Ascending aorta (tissue), 2 donors: ENCODE measurements around the gene CYBB. TPM values are rescaled to one million over a fixed set of nuclear protein-coding genes. Genes with fewer than 3 reads are reported as not detected.

ENCODE experiments used
- DNase-seq, 2 donors: peaks; one replicate each; pipeline ENCODE4 v3.0.0-alpha.2; 2019; ENCODE audit warnings: low spot score in 2 of 2
- H3K27ac ChIP-seq, 2 donors: fragments of 200-600 bp; sonication (generic); one replicate each; pipeline ENCODE4 v1.5.1; 2016 to 2017; ENCODE audit warnings: mild to moderate bottlenecking in 1 of 2
- H3K27me3 ChIP-seq: fragments of 200-600 bp; sonication (generic); one replicate; pipeline ENCODE4 v1.5.1; 2017
- H3K36me3 ChIP-seq, 2 donors: fragments of 200-600 bp; sonication (generic); one replicate each; pipeline ENCODE4 v1.5.1; 2016
- H3K4me1 ChIP-seq, 2 donors: fragments of 200-600 bp; sonication (generic); one replicate each; pipeline ENCODE4 v1.5.1; 2016 to 2017; ENCODE audit warnings: mild to moderate bottlenecking in 1 of 2
- H3K4me3 ChIP-seq, 2 donors: fragments of 200-600 bp; sonication (generic); one replicate each; pipeline ENCODE4 v1.5.1; 2016 to 2017; ENCODE audit warnings: mild to moderate bottlenecking in 1 of 2
- H3K9me3 ChIP-seq, 2 donors: fragments of 200-600 bp; sonication (generic); one replicate each; pipeline ENCODE4 v1.5.1; 2016
- intact Hi-C: fragments of 100-400 bp; cut with DNase I; formaldehyde crosslinking; loops from one replicate; pipeline ENCODE4 v1.15.1; 2023
- total RNA-seq: library from RNA; depleted of rRNA; stranded (reverse); fragments of >200 nt; gene quantifications from one replicate; pipeline ENCODE4 v1.1.0, GENCODE V29; 2016
- TF ChIP-seq, protein P1 (sequence below), 3 experiments: fragments of 200-600 bp in 2 of 3; fragments of 450-650 bp in 1 of 3; sonication (generic) in 2 of 3; IDR thresholded peaks; one replicate each; pipeline ENCODE4 v1.5.1; 2016 to 2019; ENCODE audit warnings: antibody characterized with exemption in 3 of 3, mild to moderate bottlenecking in 1 of 3, moderate library complexity in 1 of 3

CYBB gene
- total RNA-seq = 19.7 TPM

GRCh38 chrX:37779857-37780256, at the start of gene CYBB:
Gene CYBB (plus strand): TSS chrX:37780059. CDS start chrX:37780078, 19 bp downstream.
- no peak for DNase-seq
- Histone ChIP-seq H3K9me3 (no peaks in the 10 kb centered on the region), H3K27me3 (no peaks in the 10 kb centered on the region), H3K4me3 (no peak within 1 kb of the TSS), H3K4me1 (no peaks in the 10 kb centered on the region), H3K36me3 (no peaks in the 10 kb centered on the region), H3K27ac (no peak within 1 kb of the TSS)
- TF ChIP-seq, protein P1, sequence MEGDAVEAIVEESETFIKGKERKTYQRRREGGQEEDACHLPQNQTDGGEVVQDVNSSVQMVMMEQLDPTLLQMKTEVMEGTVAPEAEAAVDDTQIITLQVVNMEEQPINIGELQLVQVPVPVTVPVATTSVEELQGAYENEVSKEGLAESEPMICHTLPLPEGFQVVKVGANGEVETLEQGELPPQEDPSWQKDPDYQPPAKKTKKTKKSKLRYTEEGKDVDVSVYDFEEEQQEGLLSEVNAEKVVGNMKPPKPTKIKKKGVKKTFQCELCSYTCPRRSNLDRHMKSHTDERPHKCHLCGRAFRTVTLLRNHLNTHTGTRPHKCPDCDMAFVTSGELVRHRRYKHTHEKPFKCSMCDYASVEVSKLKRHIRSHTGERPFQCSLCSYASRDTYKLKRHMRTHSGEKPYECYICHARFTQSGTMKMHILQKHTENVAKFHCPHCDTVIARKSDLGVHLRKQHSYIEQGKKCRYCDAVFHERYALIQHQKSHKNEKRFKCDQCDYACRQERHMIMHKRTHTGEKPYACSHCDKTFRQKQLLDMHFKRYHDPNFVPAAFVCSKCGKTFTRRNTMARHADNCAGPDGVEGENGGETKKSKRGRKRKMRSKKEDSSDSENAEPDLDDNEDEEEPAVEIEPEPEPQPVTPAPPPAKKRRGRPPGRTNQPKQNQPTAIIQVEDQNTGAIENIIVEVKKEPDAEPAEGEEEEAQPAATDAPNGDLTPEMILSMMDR (IDR thresholded peaks at IDR 0.05) = no peak
- intact Hi-C loops = no loop called here

- TF ChIP-seq, protein P1 (IDR thresholded peaks at IDR 0.05) = peak; percentile 42 to 76 (median 66)
- Histone ChIP-seq H3K9me3 (no peaks in the 10 kb centered on the region), H3K27ac (no peak overlapping the region), H3K27me3 (no peaks in the 10 kb centered on the region), H3K36me3 (no peaks in the 10 kb centered on the region), H3K4me3 (no peak overlapping the region), H3K4me1 (no peaks in the 10 kb centered on the region)
- DNase-seq = peak; percentile 29 to 77
- intact Hi-C loops = loop anchor here (5.0 to 10.0 kb wide), 3 partner anchors 82 to 419 kb away; no protein-coding TSS in a partner anchor
Measured at GRCh38 chrX:37745354-37745753, 34.5 kb upstream of the CYBB start.

- no peak overlapping the region for H3K27ac ChIP-seq
- no peaks in the 10 kb centered on the region for H3K4me1 ChIP-seq
- no peaks in the 10 kb centered on the region for H3K27me3 ChIP-seq
- H3K4me3 ChIP-seq = no peak overlapping the region
- TF ChIP-seq, protein P1 (IDR thresholded peaks at IDR 0.05) = no peak
- intact Hi-C loops = loop anchor here (5.0 to 10.0 kb wide), 3 partner anchors 81 to 419 kb away; no protein-coding TSS in a partner anchor
- H3K36me3 ChIP-seq = no peaks in the 10 kb centered on the region
- H3K9me3 ChIP-seq = no peaks in the 10 kb centered on the region
- no peak for DNase-seq
Measured at GRCh38 chrX:37745835-37746217, 34.0 kb upstream of the CYBB start.

DNA sequence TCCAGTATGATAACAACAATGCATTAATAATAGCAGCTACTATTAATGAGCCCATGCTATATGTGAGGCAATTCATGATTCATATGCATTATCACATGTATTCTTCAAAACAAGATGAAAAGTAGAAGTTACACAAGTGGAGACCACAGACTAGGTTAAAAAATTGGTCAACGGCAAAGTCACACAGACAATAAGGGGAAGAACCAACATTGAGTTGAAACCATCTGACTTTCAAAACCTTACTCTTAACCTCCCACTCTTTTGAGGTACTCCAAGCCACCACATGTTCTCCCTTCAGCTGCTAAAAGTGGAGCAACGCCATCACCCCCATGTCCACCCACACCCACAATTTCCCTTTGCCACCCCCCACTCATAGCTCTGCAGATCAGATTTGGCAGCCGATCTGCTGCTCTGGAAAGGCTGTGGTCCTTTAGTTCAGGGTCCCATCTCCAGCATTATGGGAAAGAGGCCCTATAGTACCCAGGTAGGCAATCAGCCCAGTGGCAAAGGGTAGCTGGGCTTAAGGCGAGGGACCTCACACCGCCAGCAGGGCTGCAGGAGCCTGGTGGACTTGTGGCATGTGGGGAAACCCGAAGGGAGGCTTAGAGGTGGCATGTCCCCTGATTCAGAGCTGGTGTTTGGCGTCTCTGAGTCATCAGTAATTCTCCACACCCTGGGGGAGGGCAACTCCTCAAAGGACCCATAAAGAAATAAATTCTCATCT, 33.5 kb upstream of the CYBB start:
- H3K9me3 ChIP-seq = no peaks in the 10 kb centered on the region
- no peaks in the 10 kb centered on the region for H3K27me3 ChIP-seq
- H3K27ac ChIP-seq = no peak overlapping the region
- H3K36me3 ChIP-seq = no peaks in the 10 kb centered on the region
- DNase-seq = no peak
- H3K4me1 ChIP-seq = no peaks in the 10 kb centered on the region
- no peak overlapping the region for H3K4me3 ChIP-seq
- TF ChIP-seq, protein P1 (IDR thresholded peaks at IDR 0.05) = no peak
- intact Hi-C loops = loop anchor here (5.0 to 10.0 kb wide), 3 partner anchors 81 to 418 kb away; no protein-coding TSS in a partner anchor

- DNase-seq = no peak
- no peak overlapping the region for H3K4me3 ChIP-seq
- intact Hi-C loops = loop anchor here (5.0 to 10.0 kb wide), 3 partner anchors 80 to 418 kb away; no protein-coding TSS in a partner anchor
- TF ChIP-seq, protein P1 (IDR thresholded peaks at IDR 0.05) = no peak
- no peak overlapping the region for H3K27ac ChIP-seq
- H3K9me3 ChIP-seq = no peaks in the 10 kb centered on the region
- H3K4me1 ChIP-seq = no peaks in the 10 kb centered on the region
- no peaks in the 10 kb centered on the region for H3K27me3 ChIP-seq
- H3K36me3 ChIP-seq = no peaks in the 10 kb centered on the region
Measured at GRCh38 chrX:37746951-37747350, 32.9 kb upstream of the CYBB start.
